Activated CD4-positive, alpha-beta T cell treated with anti-CD3 and anti-CD28 coated beads, Interleukin-2, amount 10 ng/mL, durations not matched to agents 24 days and 14 days (primary cell): Measurements from ENCODE around the gene HEXD. TPM values are rescaled to one million over a fixed set of nuclear protein-coding genes. Genes with fewer than 3 reads are reported as not detected.
A peak's percentile ranks its signal among the peaks of the same experiment; 100 is the strongest.

Experiments
- DNase-seq: peaks from one replicate; pipeline ENCODE4 v3.0.0; 2022
- H3K27ac Mint-ChIP-seq: one replicate; pipeline ENCODE4 v1.8.0; 2022; ENCODE audit warnings: mild to moderate bottlenecking, mixed read lengths
- H3K27me3 Mint-ChIP-seq: one replicate; pipeline ENCODE4 v1.8.0; 2022; ENCODE audit warnings: mixed read lengths
- H3K36me3 Mint-ChIP-seq: one replicate; pipeline ENCODE4 v1.8.0; 2022; ENCODE audit warnings: low read depth, mild to moderate bottlenecking, mixed read lengths
- H3K4me1 Mint-ChIP-seq: one replicate; pipeline ENCODE4 v1.8.0; 2021; ENCODE audit warnings: mixed read lengths
- H3K4me3 Mint-ChIP-seq: one replicate; pipeline ENCODE4 v1.8.0; 2022; ENCODE audit warnings: mild to moderate bottlenecking, moderate library complexity, mixed read lengths
- H3K9me3 Mint-ChIP-seq: one replicate; pipeline ENCODE4 v1.8.0; 2021; ENCODE audit warnings: mixed read lengths
- intact Hi-C: fragments of 100-400 bp; cut with micrococcal nuclease; formaldehyde crosslinking; loops from one replicate; pipeline ENCODE4 v1.15.1; 2023
- total RNA-seq: library from RNA; stranded (reverse); gene quantifications from 2 replicates; pipeline ENCODE4 v1.2.3, GENCODE V29; 2022

The HEXD gene
- total RNA-seq, 1 donor from 2014 or later, result 36.0 TPM

DNA sequence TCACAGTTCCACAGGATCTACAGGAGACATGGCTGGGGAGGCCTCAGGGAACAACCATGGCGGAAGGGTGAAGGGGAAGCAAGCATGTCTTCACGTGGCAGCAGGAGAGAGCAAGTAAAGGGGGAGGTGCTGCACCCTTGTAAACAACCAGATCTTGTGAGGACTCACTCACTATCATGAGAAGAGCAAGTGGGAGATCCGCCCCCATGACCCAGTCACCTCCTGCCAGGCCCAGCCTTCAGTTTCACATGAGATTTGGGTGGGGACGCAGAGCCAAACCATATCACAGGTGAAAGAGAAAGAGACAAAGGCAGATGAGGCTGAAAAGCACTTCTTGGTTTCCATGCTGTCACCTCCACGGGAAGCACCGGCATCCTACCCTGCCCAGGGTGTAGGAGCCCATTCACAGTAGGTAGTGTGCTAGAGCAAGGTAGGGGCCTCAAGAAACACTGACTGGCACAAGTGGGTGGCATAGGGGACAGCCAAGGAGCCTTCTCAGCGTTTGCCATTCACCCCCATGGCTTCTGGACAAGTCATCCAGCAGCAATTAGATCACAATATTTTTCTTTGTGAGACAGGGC lies 47.0 kb downstream of the HEXD start:
- Mint-ChIP-seq H3K4me3 (no peak overlapping the region), H3K36me3 (peaks cover 71% of the 10 kb centered on the region), H3K4me1 (peaks cover 45% of the 10 kb centered on the region), H3K9me3 (no peaks in the 10 kb centered on the region), H3K27ac (peak overlapping the region; percentile 43), H3K27me3 (no peaks in the 10 kb centered on the region)
- intact Hi-C loops, result no loop called here
- peak; percentile 75 for DNase-seq

- Mint-ChIP-seq H3K27ac (peak overlapping the region; percentile 75), H3K27me3 (no peaks in the 10 kb centered on the region), H3K36me3 (peaks cover 53% of the 10 kb centered on the region), H3K4me3 (no peak overlapping the region), H3K4me1 (peaks cover 22% of the 10 kb centered on the region), H3K9me3 (no peaks in the 10 kb centered on the region)
- no peak for DNase-seq
- intact Hi-C loops, result no loop called here
These were observed 50.5 kb downstream of the HEXD start for GRCh38 chr17:82468692-82469091.

DNA sequence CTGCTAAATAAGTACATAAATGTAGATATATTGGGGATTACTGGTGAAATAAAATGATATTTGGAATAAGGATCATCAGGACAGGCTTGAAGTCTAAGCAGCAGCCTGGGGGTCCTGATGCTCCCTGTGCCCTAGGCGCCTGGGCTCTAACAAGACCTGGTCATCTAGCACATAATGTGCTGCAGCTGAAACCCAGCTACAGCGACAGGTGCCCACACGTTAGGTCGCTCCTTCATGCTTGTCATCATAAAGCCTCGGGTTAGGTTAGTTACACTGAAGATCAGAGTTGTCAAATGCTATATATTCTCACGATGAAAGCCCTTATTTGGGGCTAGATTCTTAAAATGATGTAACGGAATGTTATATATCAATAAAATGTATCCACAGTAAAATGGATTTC lies 51.9 kb downstream of the HEXD start:
- no peaks in the 10 kb centered on the region for H3K27me3 Mint-ChIP-seq
- H3K9me3 Mint-ChIP-seq, result no peaks in the 10 kb centered on the region
- intact Hi-C loops, result no loop called here
- no peak overlapping the region for H3K4me3 Mint-ChIP-seq
- H3K4me1 Mint-ChIP-seq, result peaks cover 10% of the 10 kb centered on the region
- H3K36me3 Mint-ChIP-seq, result peaks cover 50% of the 10 kb centered on the region
- no peak for DNase-seq
- no peak overlapping the region for H3K27ac Mint-ChIP-seq

DNA sequence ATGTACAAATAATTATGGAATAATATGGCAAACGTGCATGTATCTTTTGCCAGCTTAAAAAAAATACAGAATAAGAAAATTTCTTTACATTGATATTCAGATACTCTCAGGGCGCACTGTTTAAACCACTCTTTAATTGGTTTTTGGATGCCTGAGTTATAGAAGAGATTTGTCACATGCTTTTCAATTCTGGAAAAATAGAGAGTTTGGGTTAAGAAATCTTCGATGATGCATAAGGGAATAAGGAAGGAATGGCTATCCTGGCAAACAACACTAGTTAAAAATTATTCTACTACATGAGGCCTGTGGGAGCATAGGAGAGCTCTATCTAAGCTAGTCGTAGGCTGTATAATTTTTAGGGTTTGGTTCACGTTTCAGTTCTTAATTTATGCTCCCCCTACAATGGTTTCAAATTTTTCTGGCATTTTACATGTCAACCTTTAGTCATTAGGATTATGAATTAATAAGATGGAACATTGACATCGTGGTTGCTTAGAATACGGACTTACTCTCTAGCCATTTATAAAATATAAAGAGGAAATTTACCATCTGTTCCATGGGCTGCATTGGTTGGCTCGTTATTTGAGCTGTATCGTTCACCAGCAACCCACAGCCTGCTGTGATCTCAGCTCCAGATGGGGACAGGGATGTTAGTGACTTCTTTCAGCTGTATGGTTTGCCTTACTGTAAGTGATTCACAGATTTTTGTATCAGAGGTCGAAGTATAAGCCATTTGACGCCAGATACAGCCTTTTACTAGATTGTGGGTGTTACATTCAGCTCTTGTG lies 56.3 kb downstream of the HEXD start:
- Mint-ChIP-seq H3K4me1 (peaks cover 12% of the 10 kb centered on the region), H3K27me3 (no peaks in the 10 kb centered on the region), H3K9me3 (no peaks in the 10 kb centered on the region), H3K4me3 (no peak overlapping the region), H3K36me3 (peaks cover 47% of the 10 kb centered on the region), H3K27ac (no peak overlapping the region)
- DNase-seq, result no peak
- intact Hi-C loops, result loop anchor here (5.0 kb wide), 1 partner anchor 78 kb away; no protein-coding TSS in a partner anchor

- Mint-ChIP-seq H3K36me3 (peaks cover 48% of the 10 kb centered on the region), H3K4me1 (peaks cover 13% of the 10 kb centered on the region), H3K9me3 (no peaks in the 10 kb centered on the region), H3K27me3 (no peaks in the 10 kb centered on the region), H3K27ac (no peak overlapping the region), H3K4me3 (no peak overlapping the region)
- intact Hi-C loops, result loop anchor here (5.0 kb wide), 1 partner anchor 77 kb away; no protein-coding TSS in a partner anchor
- no peak for DNase-seq
These were observed 57.3 kb downstream of the HEXD start for GRCh38 chr17:82475458-82475857.

- no peaks in the 10 kb centered on the region for H3K9me3 Mint-ChIP-seq
- DNase-seq, result no peak
- no peaks in the 10 kb centered on the region for H3K27me3 Mint-ChIP-seq
- no peak overlapping the region for H3K27ac Mint-ChIP-seq
- peaks cover 13% of the 10 kb centered on the region for H3K4me1 Mint-ChIP-seq
- H3K4me3 Mint-ChIP-seq, result no peak overlapping the region
- peaks cover 45% of the 10 kb centered on the region for H3K36me3 Mint-ChIP-seq
- intact Hi-C loops, result loop anchor here (5.0 kb wide), 1 partner anchor 74 kb away; no protein-coding TSS in a partner anchor
These were observed 59.8 kb downstream of the HEXD start for GRCh38 chr17:82477934-82478333.

GRCh38 chr17:82479602-82480001 lies 61.5 kb downstream of the HEXD start:
- Mint-ChIP-seq H3K9me3 (no peaks in the 10 kb centered on the region), H3K36me3 (peaks cover 46% of the 10 kb centered on the region), H3K4me3 (no peak overlapping the region), H3K27ac (no peak overlapping the region), H3K27me3 (no peaks in the 10 kb centered on the region), H3K4me1 (peaks cover 13% of the 10 kb centered on the region)
- no peak for DNase-seq
- intact Hi-C loops, result loop anchor here (5.0 kb wide), 1 partner anchor 73 kb away; no protein-coding TSS in a partner anchor

- Mint-ChIP-seq H3K9me3 (no peaks in the 10 kb centered on the region), H3K4me1 (peaks cover 15% of the 10 kb centered on the region), H3K36me3 (peaks cover 49% of the 10 kb centered on the region), H3K4me3 (no peak overlapping the region), H3K27me3 (no peaks in the 10 kb centered on the region), H3K27ac (no peak overlapping the region)
- DNase-seq, result no peak
- intact Hi-C loops, result no loop called here
These were observed 62.2 kb downstream of the HEXD start for GRCh38 chr17:82480318-82480717.

GRCh38 chr17:82483204-82483660 lies 65.1 kb downstream of the HEXD start:
- no peaks in the 10 kb centered on the region for H3K9me3 Mint-ChIP-seq
- intact Hi-C loops, result no loop called here
- no peak overlapping the region for H3K27ac Mint-ChIP-seq
- no peak overlapping the region for H3K4me3 Mint-ChIP-seq
- H3K4me1 Mint-ChIP-seq, result peaks cover 16% of the 10 kb centered on the region
- H3K27me3 Mint-ChIP-seq, result no peaks in the 10 kb centered on the region
- H3K36me3 Mint-ChIP-seq, result peaks cover 57% of the 10 kb centered on the region
- no peak for DNase-seq

GRCh38 chr17:82483836-82484235 lies 65.7 kb downstream of the HEXD start:
- peaks cover 60% of the 10 kb centered on the region for H3K36me3 Mint-ChIP-seq

GRCh38 chr17:82486231-82487094 lies 68.3 kb downstream of the HEXD start:
- Mint-ChIP-seq H3K27ac (peak overlapping the region; percentile 74), H3K9me3 (no peaks in the 10 kb centered on the region), H3K4me3 (no peak overlapping the region), H3K27me3 (no peaks in the 10 kb centered on the region), H3K4me1 (peaks cover 10% of the 10 kb centered on the region), H3K36me3 (peaks cover 55% of the 10 kb centered on the region)
- intact Hi-C loops, result no loop called here
- DNase-seq, result no peak

More at GRCh38 chr17:82483836-82484235, 65.7 kb downstream of the HEXD start:
- H3K27ac Mint-ChIP-seq, result no peak overlapping the region
- H3K27me3 Mint-ChIP-seq, result no peaks in the 10 kb centered on the region
- no peaks in the 10 kb centered on the region for H3K9me3 Mint-ChIP-seq
- H3K4me3 Mint-ChIP-seq, result no peak overlapping the region
- intact Hi-C loops, result no loop called here
- no peak for DNase-seq
- H3K4me1 Mint-ChIP-seq, result peaks cover 16% of the 10 kb centered on the region

DNA sequence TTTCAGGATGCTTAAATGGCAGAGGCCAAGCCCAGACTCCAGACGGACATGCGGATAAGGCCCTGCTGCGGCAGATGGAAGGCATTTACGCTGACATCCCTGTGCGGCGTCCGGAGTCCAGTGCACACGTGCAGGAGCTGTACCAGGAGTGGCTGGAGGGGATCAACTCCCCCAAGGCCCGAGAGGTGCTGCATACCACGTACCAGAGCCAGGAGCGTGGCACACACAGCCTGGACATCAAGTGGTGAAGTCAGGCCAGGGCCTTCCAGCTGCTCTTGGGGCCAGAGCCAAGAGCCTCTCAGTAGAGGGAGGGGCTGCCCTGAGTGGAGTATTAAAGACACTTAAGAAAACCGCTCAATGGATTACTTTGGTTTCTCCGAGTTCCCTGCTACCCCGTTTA lies 69.8 kb downstream of the HEXD start:
- H3K27ac Mint-ChIP-seq, result no peak overlapping the region
- peaks cover 10% of the 10 kb centered on the region for H3K4me1 Mint-ChIP-seq
- H3K9me3 Mint-ChIP-seq, result no peaks in the 10 kb centered on the region
- H3K4me3 Mint-ChIP-seq, result no peak overlapping the region
- peaks cover 51% of the 10 kb centered on the region for H3K36me3 Mint-ChIP-seq
- intact Hi-C loops, result no loop called here
- no peak for DNase-seq
- H3K27me3 Mint-ChIP-seq, result no peaks in the 10 kb centered on the region

DNA sequence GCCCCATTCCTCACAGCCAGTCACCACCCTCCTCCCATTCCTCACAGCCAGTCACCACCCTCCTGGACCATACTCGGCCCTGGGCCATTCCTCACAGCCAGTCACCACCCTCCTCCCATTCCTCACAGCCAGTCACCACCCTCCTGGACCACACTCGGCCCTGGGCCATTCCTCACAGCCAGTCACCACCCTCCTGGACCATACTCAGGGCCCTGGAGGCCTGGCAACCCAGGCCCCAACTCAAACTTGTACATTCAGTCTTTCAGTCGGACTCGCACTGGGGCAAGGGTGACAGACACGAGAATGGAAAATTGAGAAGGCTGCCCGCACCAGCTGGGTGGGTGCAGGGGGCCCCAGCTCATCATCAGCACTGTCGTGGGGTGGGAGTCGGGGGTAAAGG lies 71.0 kb downstream of the HEXD start:
- Mint-ChIP-seq H3K4me3 (no peak overlapping the region), H3K4me1 (peaks cover 14% of the 10 kb centered on the region), H3K27me3 (no peaks in the 10 kb centered on the region), H3K27ac (peak overlapping the region; percentile 20), H3K36me3 (peaks cover 44% of the 10 kb centered on the region), H3K9me3 (no peaks in the 10 kb centered on the region)
- intact Hi-C loops, result no loop called here
- DNase-seq, result no peak
